Panc1 (cell line): ENCODE results near the gene ARL9. TPM values are rescaled to one million over a fixed set of nuclear protein-coding genes. Genes with fewer than 3 reads are reported as not detected.
A peak's percentile ranks its signal among the peaks of the same experiment; 100 is the strongest.

Experiments
- ATAC-seq: fragments of 200-7000 bp; cut with Tn5 transposase; 2 replicates; pipeline ENCODE4 v1.9.1; 2020; ENCODE audit warnings: mild to moderate bottlenecking, moderate library complexity
- BruUV-seq: library from RNA; stranded (reverse); fragments of 400-500 nt; replicated peaks from 2 replicates; lab custom pipeline; 2021; lab: Mats Ljungman, UMichigan
- CTCF ChIA-PET: fragments of 300-600 bp; sonication (Branson Sonifier 250); formaldehyde crosslinking; loops from one replicate; lab custom pipeline; 2022; ENCODE audit warnings: antibody characterized with exemption; lab: Charles Lee
- POLR2A ChIA-PET: fragments of 300-600 bp; sonication (Branson Sonifier 250); formaldehyde crosslinking; loops from one replicate; lab custom pipeline; 2022; ENCODE audit warnings: antibody characterized with exemption; lab: Charles Lee
- DNase-seq: peaks from one replicate; pipeline ENCODE4 v3.0.0-alpha.2; 2010; ENCODE audit warnings: low read depth, low spot score
- H3K27ac ChIP-seq: 2 replicates; pipeline ENCODE4 v1.5.1; 2011; ENCODE audit warnings: mild to moderate bottlenecking, low read length, inconsistent platforms
- H3K27me3 ChIP-seq: fragments of 200-500 bp; sonication (Bioruptor generic); 2 replicates; pipeline ENCODE4 v1.6.0; 2014; ENCODE audit warnings: low read length, inconsistent platforms; ENCODE audit not compliant: control insufficient read depth, insufficient read depth
- H3K36me3 ChIP-seq: fragments of 200-500 bp; sonication (Bioruptor generic); 2 replicates; pipeline ENCODE4 v1.5.1; 2014; ENCODE audit warnings: inconsistent platforms, mild to moderate bottlenecking, low read length, moderate library complexity; ENCODE audit not compliant: control insufficient read depth, insufficient read depth
- H3K4me1 ChIP-seq: 2 replicates; pipeline ENCODE4 v1.5.1; 2011; ENCODE audit warnings: inconsistent platforms, mild to moderate bottlenecking, low read length, moderate library complexity; ENCODE audit not compliant: control insufficient read depth, insufficient read depth
- H3K4me3 ChIP-seq, 2 experiments: 2 replicates each; pipeline ENCODE4 v1.5.1; 2011 to 2012; ENCODE audit warnings: low read depth in 2 of 2, low read length in 2 of 2, mild to moderate bottlenecking in 2 of 2, inconsistent platforms in 1 of 2, moderate library complexity in 1 of 2
- H3K9me3 ChIP-seq: fragments of 200-500 bp; sonication (Bioruptor generic); 2 replicates; pipeline ENCODE4 v1.5.1; 2014; ENCODE audit warnings: low read depth, mild to moderate bottlenecking, inconsistent platforms, low read length, moderate library complexity; ENCODE audit not compliant: control insufficient read depth, insufficient read depth
- POLR2AphosphoS5 ChIP-seq: IDR thresholded peaks from 2 replicates; pipeline ENCODE4 v1.6.1; 2012; ENCODE audit warnings: mild to moderate bottlenecking, low read depth, low read length, moderate library complexity
- REST ChIP-seq, 2 experiments: IDR thresholded peaks; 2 replicates each; pipeline ENCODE4 v1.6.1; 2011 to 2012; ENCODE audit warnings: low read depth in 2 of 2, control low read depth in 1 of 2, low read length in 1 of 2, mild to moderate bottlenecking in 1 of 2, moderate library complexity in 1 of 2; ENCODE audit not compliant: insufficient read depth in 1 of 2
- SIN3A ChIP-seq: IDR thresholded peaks from 2 replicates; pipeline ENCODE4 v1.6.1; 2012; ENCODE audit warnings: low read depth, mild to moderate bottlenecking, low read length, moderate library complexity, borderline replicate concordance; ENCODE audit not compliant: insufficient read depth
- TCF7L2 ChIP-seq: IDR thresholded peaks from 2 replicates; pipeline ENCODE4 v1.6.1; 2011; ENCODE audit warnings: mild to moderate bottlenecking, low read depth, low read length, inconsistent platforms
- in situ Hi-C: cut with HindIII; loops from 2 replicates; pipeline ENCODE4 v1.10.0; 2016; ENCODE audit warnings: low sequenced_read_pairs, low pct_unique_long_range_greater_than_20kb
- intact Hi-C: fragments of 100-400 bp; cut with micrococcal nuclease; formaldehyde crosslinking; loops from one replicate; pipeline ENCODE4 v1.10.0; 2022; ENCODE audit not compliant: unreplicated experiment
- total RNA-seq: library from RNA; stranded (reverse); gene quantifications from one replicate; pipeline ENCODE4 v1.2.1, GENCODE V29; 2021; ENCODE audit not compliant: unreplicated experiment
- TF ChIP-seq, protein P1 (sequence below): fragments of 450-650 bp; IDR thresholded peaks from 2 replicates; pipeline ENCODE4 v1.5.1; 2017; ENCODE audit warnings: mild to moderate bottlenecking

ARL9 gene
- total RNA-seq, 1 experiment from 2014 or later, result 0.41 TPM

DNA sequence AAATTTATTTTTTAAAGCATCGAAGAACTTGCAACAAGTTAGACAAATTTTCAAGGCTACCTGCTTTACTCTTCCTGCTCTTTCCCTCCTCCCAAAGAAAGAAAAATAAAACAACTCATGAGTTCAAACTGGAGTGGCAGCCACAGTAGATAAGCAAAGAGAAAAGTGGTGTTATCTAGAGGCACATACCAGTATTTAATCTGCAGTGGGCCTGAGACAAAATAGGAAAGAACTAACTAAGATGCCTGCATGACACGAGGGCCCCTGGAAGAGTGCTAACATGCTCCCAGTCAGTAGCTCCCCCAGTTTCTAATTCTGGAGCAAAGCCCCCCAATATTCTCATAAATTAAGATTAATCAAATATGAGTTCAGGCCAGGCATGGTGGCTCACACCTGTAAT is 7.9 kb downstream of the ARL9 start:
- no peaks in the 10 kb centered on the region for H3K4me1 ChIP-seq
- H3K4me3 ChIP-seq, result no peak overlapping the region
- ChIA-PET POLR2A (interaction anchor here (0.6 kb wide), 1 partner anchor 369 kb away, joined by 9 read pairs; no protein-coding TSS in a partner anchor), CTCF (no interaction called here)
- intact Hi-C loops, result no loop called here
- no peak for ATAC-seq
- H3K36me3 ChIP-seq, result no peaks in the 10 kb centered on the region
- no peaks in the 10 kb centered on the region for H3K27me3 ChIP-seq
- BruUV-seq, result no TSS peak
- TF ChIP-seq REST (IDR thresholded peaks at IDR 0.05; ENCODE audit: insufficient read depth in 1 of 2, low read depth in 2 of 2, low read length in 1 of 2), result no peak
- no peak overlapping the region for H3K27ac ChIP-seq
- in situ Hi-C loops, result no loop called here
- no peaks in the 10 kb centered on the region for H3K9me3 ChIP-seq
- DNase-seq, result no peak

DNA sequence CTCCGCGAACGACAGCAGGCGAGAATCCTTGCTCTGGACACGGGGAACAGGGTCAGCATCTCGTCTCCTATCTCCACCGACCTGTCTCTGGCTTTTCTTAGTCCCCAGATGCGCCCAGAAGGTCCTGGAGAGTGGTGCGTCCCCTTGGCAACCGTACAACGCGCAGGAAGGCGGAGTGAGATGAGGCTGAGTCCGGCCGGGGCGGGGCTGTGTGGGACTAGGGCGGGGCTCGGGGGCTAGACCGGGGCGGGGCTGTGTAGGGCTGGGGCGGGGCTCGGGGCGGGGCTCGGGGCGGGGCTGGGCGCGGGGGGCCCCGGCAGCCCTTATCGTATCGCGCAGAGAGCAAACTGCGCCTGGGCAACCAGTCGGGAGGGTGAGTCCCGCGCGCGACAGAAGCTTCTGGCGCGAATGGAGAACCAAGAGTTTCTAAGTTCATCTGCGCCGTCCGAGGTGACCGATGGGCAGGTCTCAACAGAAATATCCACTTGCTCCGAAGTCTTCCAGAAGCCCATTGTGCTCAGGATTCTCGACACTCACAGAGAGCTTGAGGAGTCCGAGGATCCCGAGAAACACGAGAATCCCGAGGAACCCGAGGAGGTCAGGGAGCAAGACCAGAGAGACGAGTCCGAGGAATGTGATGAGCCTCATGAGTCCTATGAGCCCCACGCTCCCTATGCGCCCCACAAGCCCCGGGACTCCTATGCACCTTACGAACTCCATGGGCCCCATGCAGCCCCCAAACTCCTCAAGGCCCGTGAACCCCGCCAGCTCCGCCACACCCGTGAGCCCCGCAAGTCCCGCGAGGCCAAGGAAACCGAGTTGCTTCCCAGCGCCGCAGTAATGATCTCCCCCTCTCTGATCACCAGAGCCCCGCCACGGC is 24.9 kb downstream of the ARL9 start:
- Histone ChIP-seq H3K9me3 (no peaks in the 10 kb centered on the region), H3K36me3 (no peaks in the 10 kb centered on the region), H3K27ac (no peak overlapping the region), H3K27me3 (peaks cover 3% of the 10 kb centered on the region), H3K4me3 (peak overlapping the region; percentile 50 to 69), H3K4me1 (no peaks in the 10 kb centered on the region)
- no peak for TF ChIP-seq POLR2AphosphoS5
- TF ChIP-seq, protein P1, sequence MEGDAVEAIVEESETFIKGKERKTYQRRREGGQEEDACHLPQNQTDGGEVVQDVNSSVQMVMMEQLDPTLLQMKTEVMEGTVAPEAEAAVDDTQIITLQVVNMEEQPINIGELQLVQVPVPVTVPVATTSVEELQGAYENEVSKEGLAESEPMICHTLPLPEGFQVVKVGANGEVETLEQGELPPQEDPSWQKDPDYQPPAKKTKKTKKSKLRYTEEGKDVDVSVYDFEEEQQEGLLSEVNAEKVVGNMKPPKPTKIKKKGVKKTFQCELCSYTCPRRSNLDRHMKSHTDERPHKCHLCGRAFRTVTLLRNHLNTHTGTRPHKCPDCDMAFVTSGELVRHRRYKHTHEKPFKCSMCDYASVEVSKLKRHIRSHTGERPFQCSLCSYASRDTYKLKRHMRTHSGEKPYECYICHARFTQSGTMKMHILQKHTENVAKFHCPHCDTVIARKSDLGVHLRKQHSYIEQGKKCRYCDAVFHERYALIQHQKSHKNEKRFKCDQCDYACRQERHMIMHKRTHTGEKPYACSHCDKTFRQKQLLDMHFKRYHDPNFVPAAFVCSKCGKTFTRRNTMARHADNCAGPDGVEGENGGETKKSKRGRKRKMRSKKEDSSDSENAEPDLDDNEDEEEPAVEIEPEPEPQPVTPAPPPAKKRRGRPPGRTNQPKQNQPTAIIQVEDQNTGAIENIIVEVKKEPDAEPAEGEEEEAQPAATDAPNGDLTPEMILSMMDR, result no peak
- TF ChIP-seq REST (IDR thresholded peaks at IDR 0.05; ENCODE audit: insufficient read depth in 1 of 2, low read depth in 2 of 2, low read length in 1 of 2), result no peak
- TF ChIP-seq SIN3A, result no peak
- TF ChIP-seq TCF7L2, result no peak
- ChIA-PET CTCF (interaction anchor here (0.5 kb wide), 1 partner anchor 11 kb away, joined by 3 read pairs; no protein-coding TSS in a partner anchor), POLR2A (no interaction called here)
- intact Hi-C loops (no loop called here), in situ Hi-C loops (no loop called here)
- ATAC-seq (peak; percentile 97), DNase-seq (no peak)
- BruUV-seq, result no TSS peak
